CD4-positive, alpha-beta T cell (primary cell): ENCODE measurements around the gene RBM39. TPM values are rescaled to one million over a fixed set of nuclear protein-coding genes. Genes with fewer than 3 reads are reported as not detected.

Source experiments
- ATAC-seq: fragments of 200-7000 bp; cut with Tn5 transposase; one replicate; pipeline ENCODE4 v1.10.0; 2022; ENCODE audit warnings: mild to moderate bottlenecking; ENCODE audit not compliant: poor library complexity
- CTCF ChIA-PET: fragments of 350-600 bp; sonication (Branson Sonifier 250); formaldehyde crosslinking; loops from one replicate; lab custom pipeline; 2021; ENCODE audit warnings: antibody characterized with exemption, inconsistent platforms; lab: Charles Lee
- POLR2A ChIA-PET: fragments of 350-600 bp; sonication (Branson Sonifier 250); formaldehyde crosslinking; loops from one replicate; lab custom pipeline; 2021; ENCODE audit warnings: antibody characterized with exemption, inconsistent platforms; lab: Charles Lee
- DNase-seq, 14 experiments: peaks; one replicate each; pipeline ENCODE4 v3.0.0-alpha.2; 2013 to 2020; ENCODE audit warnings: mixed read lengths in 2 of 14
- H3K27ac ChIP-seq, 2 donors: one replicate each; pipeline versions ENCODE4 v1.5.1 to v1.7.0; 2013; ENCODE audit warnings: low read length in 2 of 2, low read depth in 1 of 2, mild to moderate bottlenecking in 1 of 2
- H3K27me3 ChIP-seq, 2 experiments: 1 replicate in 1 of 2; 2 replicates in 1 of 2; pipeline versions ENCODE4 v1.6.1 to v1.7.0; 2013; ENCODE audit warnings: low read length in 2 of 2, control low read depth in 1 of 2, mild to moderate bottlenecking in 1 of 2, moderate library complexity in 1 of 2; ENCODE audit not compliant: insufficient read depth in 2 of 2, control insufficient read depth in 1 of 2
- H3K36me3 ChIP-seq: one replicate; pipeline ENCODE4 v1.6.1; 2013; ENCODE audit warnings: low read length, control low read depth; ENCODE audit not compliant: insufficient read depth
- H3K4me1 ChIP-seq: one replicate; pipeline ENCODE4 v1.6.1; 2013; ENCODE audit warnings: low read length, control low read depth; ENCODE audit not compliant: insufficient read depth
- H3K4me3 ChIP-seq: one replicate; pipeline ENCODE4 v1.5.1; 2013; ENCODE audit warnings: mild to moderate bottlenecking, low read length, moderate library complexity
- H3K9me3 ChIP-seq, 2 experiments: 1 replicate in 1 of 2; 2 replicates in 1 of 2; pipeline versions ENCODE4 v1.6.1 to v1.7.0; 2013; ENCODE audit warnings: low read length in 2 of 2, mild to moderate bottlenecking in 2 of 2, control low read depth in 1 of 2, moderate library complexity in 1 of 2; ENCODE audit not compliant: control insufficient read depth in 1 of 2, insufficient read depth in 1 of 2
- H3K27ac Mint-ChIP-seq: one replicate; pipeline ENCODE4 v1.8.0; 2020; ENCODE audit warnings: mixed read lengths
- H3K27me3 Mint-ChIP-seq: one replicate; pipeline ENCODE4 v1.8.0; 2021; ENCODE audit warnings: mixed read lengths
- H3K36me3 Mint-ChIP-seq: one replicate; pipeline ENCODE4 v1.8.0; 2021; ENCODE audit warnings: low read depth, mixed read lengths
- H3K4me1 Mint-ChIP-seq: one replicate; pipeline ENCODE4 v1.8.0; 2021; ENCODE audit warnings: low read depth, mixed read lengths
- H3K4me3 Mint-ChIP-seq: one replicate; pipeline ENCODE4 v1.8.0; 2020; ENCODE audit warnings: mild to moderate bottlenecking, mixed read lengths
- H3K9me3 Mint-ChIP-seq: one replicate; pipeline ENCODE4 v1.8.0; 2020; ENCODE audit warnings: mixed read lengths
- CTCF ChIP-seq: fragments of 200-600 bp; IDR thresholded peaks from one replicate; pipeline ENCODE4 v1.8.0; 2022; ENCODE audit warnings: antibody characterized with exemption, mild to moderate bottlenecking
- intact Hi-C, 2 experiments: fragments of 100-400 bp; cut with DNase I in 1 of 2; cut with micrococcal nuclease in 1 of 2; formaldehyde crosslinking; loops; one replicate each; pipeline versions ENCODE4 v1.15.1 to v1.9.0; 2023 to 2025; cut with DNase I, micrococcal nuclease
- total RNA-seq, 174 experiments: library from RNA in 2 of 174; stranded (reverse) in 2 of 174; gene quantifications; one replicate each; pipeline ENCODE4 v1.2.3 and lab custom pipeline; 2021 to 2026

The RBM39 gene
- total RNA-seq, 2 experiments from 2014 or later = 1,057 to 1,091 TPM

DNA sequence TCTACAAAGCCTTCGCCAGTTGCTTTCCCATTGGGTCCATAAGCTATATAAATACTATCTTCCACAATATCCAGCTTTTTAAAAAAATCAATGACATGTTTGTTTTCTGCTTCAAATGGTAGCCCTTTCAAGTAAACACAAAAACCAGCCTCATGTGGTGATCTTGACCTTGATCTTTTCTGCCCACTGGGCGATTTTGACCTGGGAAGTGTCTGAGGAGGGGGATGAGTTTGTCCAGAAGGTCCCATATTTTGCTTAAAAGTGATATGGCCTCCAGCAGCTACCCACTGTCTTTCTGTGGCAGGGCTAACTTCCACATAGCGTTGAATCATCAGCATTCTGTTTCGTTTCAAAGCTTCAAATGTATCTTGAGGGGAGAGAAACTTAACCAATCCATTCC is 88.2 kb downstream of the RBM39 start:
- Histone ChIP-seq H3K9me3 (no peaks in the 10 kb centered on the region), H3K36me3 (peaks cover 47% of the 10 kb centered on the region), H3K4me1 (peaks cover 28% of the 10 kb centered on the region), H3K4me3 (no peak overlapping the region), H3K27ac (no peak overlapping the region), H3K27me3 (no peaks in the 10 kb centered on the region)
- intact Hi-C loops = no loop called here
- H3K9me3 Mint-ChIP-seq = no peaks in the 10 kb centered on the region
- POLR2A ChIA-PET = interaction anchor here (2.6 kb wide), 1 partner anchor 10 kb away, joined by 15 read pairs; the partner anchor contains the start of genes CPNE1 and RBM12
- H3K4me3 Mint-ChIP-seq = no peak overlapping the region
- H3K36me3 Mint-ChIP-seq = peaks cover 45% of the 10 kb centered on the region
- CTCF ChIA-PET = interaction anchor here (1.2 to 1.5 kb wide), 2 partner anchors 35 to 52 kb away, joined by 3 to 5 read pairs; no protein-coding TSS in a partner anchor
- no peak for ATAC-seq
- no peak for TF ChIP-seq CTCF
- H3K4me1 Mint-ChIP-seq = peaks cover 56% of the 10 kb centered on the region
- no peak for DNase-seq
- H3K27me3 Mint-ChIP-seq = no peaks in the 10 kb centered on the region
- H3K27ac Mint-ChIP-seq = no peak overlapping the region

Other genes starting within 250 kb of the RBM39 start
- gene C20orf173, start 212.6 kb downstream of the RBM39 start, total RNA-seq = not detected
- 100 to 1,000 TPM; 144 to 146 TPM for gene ERGIC3, start 200.2 kb downstream of the RBM39 start, total RNA-seq
- gene SPAG4, start 126.4 kb downstream of the RBM39 start, total RNA-seq = 10 to 100 TPM; 15.5 to 17.1 TPM
- 100 to 1,000 TPM; 146 to 153 TPM for gene CPNE1, start 77.4 kb downstream of the RBM39 start, total RNA-seq
- 10 to 100 TPM; 91.7 to 95.2 TPM for gene RBM12, start 77.4 kb downstream of the RBM39 start, total RNA-seq
- 10 to 100 TPM; 10.6 to 11.5 TPM for gene NFS1, start 42.9 kb downstream of the RBM39 start, total RNA-seq
- gene ROMO1, start 42.9 kb downstream of the RBM39 start, total RNA-seq = 10 to 100 TPM; 32.9 to 35.8 TPM
- gene PHF20, start 29.8 kb upstream of the RBM39 start, total RNA-seq = 100 to 1,000 TPM; 119 to 126 TPM
- gene SCAND1, start 212.2 kb upstream of the RBM39 start, total RNA-seq = 10 to 100 TPM; 77.2 to 82.7 TPM
- gene CNBD2, start 226.3 kb upstream of the RBM39 start, total RNA-seq = 10 to 100 TPM; 17.4 to 20.1 TPM